SK-N-SH (cell line): ENCODE data around the gene SYNGR2. TPM values are rescaled to one million over a fixed set of nuclear protein-coding genes. Genes with fewer than 3 reads are reported as not detected.
A peak's percentile ranks its signal among the peaks of the same experiment; 100 is the strongest.

Experiments
- CTCF ChIA-PET: fragments of 300-600, 350-600 bp; formaldehyde crosslinking; extraction: SDS; loops from one replicate; lab custom pipeline; 2021; lab: Yijun Ruan, JAX
- POLR2A ChIA-PET: fragments of 350-600 bp; sonication (Branson Sonifier 250); formaldehyde crosslinking; extraction: SDS; loops from one replicate; lab custom pipeline; 2020; ENCODE audit warnings: antibody characterized with exemption, inconsistent platforms; lab: Yijun Ruan, JAX
- DNase-seq: peaks from one replicate; pipeline ENCODE4 v3.0.0; 2012
- H2AFZ ChIP-seq: fragments of 200-600 bp; sonication (generic); 2 replicates; pipeline ENCODE4 v1.8.1; 2016; ENCODE audit warnings: antibody characterized with exemption, mild to moderate bottlenecking, low read depth
- H3F3A ChIP-seq: fragments of 200-600 bp; sonication (generic); replicated peaks from 2 replicates; pipeline ENCODE3; 2016; ENCODE audit warnings: antibody characterized with exemption, mild to moderate bottlenecking; ENCODE audit not compliant: insufficient read depth
- H3K27ac ChIP-seq, 2 experiments: fragments of 200-500 bp in 1 of 2; fragments of 200-600 bp in 1 of 2; sonication (Bioruptor generic) in 1 of 2; sonication (generic), shearing (Covaris generic) in 1 of 2; 2 replicates each; pipeline versions ENCODE4 v1.5.1 to v1.6.1; 2014 to 2016; ENCODE audit warnings: low read depth in 2 of 2, inconsistent platforms in 1 of 2, low read length in 1 of 2, mild to moderate bottlenecking in 1 of 2, mixed read lengths in 1 of 2
- H3K27me3 ChIP-seq: fragments of 200-600 bp; sonication (generic), shearing (Covaris generic); 2 replicates; pipeline ENCODE4 v1.6.1; 2016; ENCODE audit warnings: mixed run types; ENCODE audit not compliant: insufficient read depth
- H3K36me3 ChIP-seq, 2 experiments: fragments of 200-500 bp in 1 of 2; fragments of 200-600 bp in 1 of 2; sonication (Bioruptor generic) in 1 of 2; sonication (generic) in 1 of 2; replicated peaks in 1 of 2; 2 replicates each; pipeline versions ENCODE3 to v1.5.1; 2014 to 2016; ENCODE audit warnings: low read length in 1 of 2, mild to moderate bottlenecking in 1 of 2; ENCODE audit not compliant: insufficient read depth in 2 of 2, control insufficient read depth in 1 of 2
- H3K4me1 ChIP-seq, 2 experiments: fragments of 200-500 bp in 1 of 2; fragments of 200-600 bp in 1 of 2; sonication (Bioruptor generic) in 1 of 2; sonication (generic), shearing (Covaris generic) in 1 of 2; 2 replicates each; pipeline versions ENCODE4 v1.5.1 to v1.6.1; 2014 to 2016; ENCODE audit warnings: low read depth in 1 of 2, low read length in 1 of 2, mixed run types in 1 of 2; ENCODE audit not compliant: insufficient read depth in 2 of 2, control insufficient read depth in 1 of 2
- H3K4me2 ChIP-seq: fragments of 200-600 bp; sonication (generic), shearing (Covaris generic); 2 replicates; pipeline ENCODE4 v1.6.1; 2017; ENCODE audit warnings: mixed run types
- H3K4me3 ChIP-seq, 2 experiments: fragments of 200-500 bp in 1 of 2; fragments of 200-600 bp in 1 of 2; sonication (Bioruptor generic) in 1 of 2; sonication (generic), shearing (Covaris generic) in 1 of 2; 2 replicates each; pipeline versions ENCODE4 v1.5.1 to v1.8.1; 2014 to 2016; ENCODE audit warnings: low read depth in 2 of 2, inconsistent platforms in 1 of 2, low read length in 1 of 2, mild to moderate bottlenecking in 1 of 2, mixed read lengths in 1 of 2, moderate library complexity in 1 of 2
- H3K79me2 ChIP-seq: fragments of 200-600 bp; sonication (generic); 2 replicates; pipeline ENCODE4 v1.8.1; 2017; ENCODE audit warnings: mild to moderate bottlenecking; ENCODE audit not compliant: insufficient read depth
- H3K9ac ChIP-seq: fragments of 200-600 bp; sonication (generic); 2 replicates; pipeline ENCODE4 v1.6.1; 2017; ENCODE audit warnings: mixed run types
- H3K9me2 ChIP-seq: fragments of 200-600 bp; sonication (generic); 2 replicates; pipeline ENCODE4 v1.6.1; 2017; ENCODE audit warnings: mixed run types
- H3K9me3 ChIP-seq: fragments of 200-600 bp; sonication (generic); 2 replicates; pipeline ENCODE4 v1.6.1; 2017; ENCODE audit warnings: mixed run types, mild to moderate bottlenecking, moderate library complexity
- H4K20me1 ChIP-seq: fragments of 200-600 bp; sonication (generic); 2 replicates; pipeline ENCODE4 v1.6.1; 2017; ENCODE audit warnings: mild to moderate bottlenecking, mixed run types; ENCODE audit not compliant: insufficient read depth
- CTCF ChIP-seq: fragments of 200-600 bp; sonication (generic); IDR thresholded peaks from 2 replicates; pipeline ENCODE4 v1.6.1; 2017; ENCODE audit warnings: antibody characterized with exemption, mild to moderate bottlenecking, moderate library complexity
- FOSL2 ChIP-seq: IDR thresholded peaks from 2 replicates; pipeline ENCODE4 v1.4.0; 2012; ENCODE audit warnings: low read depth, mild to moderate bottlenecking, moderate library complexity, borderline replicate concordance
- FOXJ3 ChIP-seq: sonication (generic); formaldehyde crosslinking; IDR thresholded peaks from 2 replicates; pipeline ENCODE4 v1.5.1; 2020; ENCODE audit warnings: mild to moderate bottlenecking, missing genetic modification reagents
- MEF2A ChIP-seq: IDR thresholded peaks from 2 replicates; pipeline ENCODE4 v1.4.0; 2012; ENCODE audit warnings: low read depth, borderline replicate concordance
- PBX3 ChIP-seq: IDR thresholded peaks from 2 replicates; pipeline ENCODE4; 2012
- RAD21 ChIP-seq: IDR thresholded peaks from 2 replicates; pipeline ENCODE4 v1.6.1; 2012; ENCODE audit warnings: mild to moderate bottlenecking, low read length
- RCOR1 ChIP-seq: fragments of 150-350 bp; IDR thresholded peaks from 2 replicates; pipeline ENCODE4 v1.6.1; 2017; ENCODE audit warnings: antibody characterized with exemption, low read length
- TCF12 ChIP-seq: IDR thresholded peaks from 2 replicates; pipeline ENCODE4 v1.4.0; 2012
- TEAD4 ChIP-seq: IDR thresholded peaks from 2 replicates; pipeline ENCODE4 v1.4.0; 2012; ENCODE audit warnings: mild to moderate bottlenecking, borderline replicate concordance; ENCODE audit not compliant: insufficient read depth
- USF1 ChIP-seq: IDR thresholded peaks from 2 replicates; pipeline ENCODE4 v1.4.0; 2012; ENCODE audit warnings: low read depth, borderline replicate concordance
- WGBS: methylation state at CpG from one replicate; pipeline ENCODE4 v1.1.6; 2017; ENCODE audit warnings: low lambda C conversion rate; 5-methylcytosine and 5-hydroxymethylcytosine counted together
- polyA plus RNA-seq, 3 experiments: library from polyadenylated mRNA; depleted of rRNA; stranded (reverse); fragments of >200 nt; gene quantifications; 2 replicates each; pipeline ENCODE4 v1.2.3, GENCODE V29; 2012

Gene SYNGR2
- polyA plus RNA-seq, 1 of the 3 experiments (the other 2 are of a cell fraction): 181 TPM

GRCh38 chr17:78126895-78127238 is 41.5 kb upstream of the SYNGR2 start:
- no peaks in the 10 kb centered on the region for H4K20me1 ChIP-seq
- ChIA-PET CTCF (interaction anchor here (0.9 to 8.0 kb wide), 9 partner anchors 10 to 295 kb away, joined by 3 to 100 read pairs (median 5); no protein-coding TSS in a partner anchor), POLR2A (no interaction called here)
- WGBS: 98% methylated on average over 5 of the region's 6 CpGs
- no peaks in the 10 kb centered on the region for H3K36me3 ChIP-seq
- H3K9ac ChIP-seq: no peak overlapping the region
- no peaks in the 10 kb centered on the region for H3K9me3 ChIP-seq
- no peak overlapping the region; a peak in 1 of 4 replicates for H3K27ac ChIP-seq
- H3K4me3 ChIP-seq: no peak overlapping the region
- DNase-seq: no peak
- TF ChIP-seq PBX3: no peak
- no peak for TF ChIP-seq RCOR1
- TF ChIP-seq FOXJ3 (CRISPR knock-in tag): no peak
- TF ChIP-seq USF1: no peak
- TF ChIP-seq RAD21: no peak
- no peak for TF ChIP-seq TEAD4
- no peak for TF ChIP-seq TCF12
- no peak for TF ChIP-seq CTCF
- peaks cover 3% of the 10 kb centered on the region; the same call in 1 of the 2 replicates for H3K27me3 ChIP-seq
- H3F3A ChIP-seq: no peaks in the 10 kb centered on the region
- peaks cover 4 to 39% of the 10 kb centered on the region in 2 experiments; a peak in 1 of 4 replicates for H3K4me1 ChIP-seq
- H3K79me2 ChIP-seq: no peaks in the 10 kb centered on the region
- H3K9me2 ChIP-seq: no peaks in the 10 kb centered on the region
- H3K4me2 ChIP-seq: no peak overlapping the region
- no peak overlapping the region for H2AFZ ChIP-seq

- Histone ChIP-seq H3K27ac (no peak overlapping the region), H3K9me3 (no peaks in the 10 kb centered on the region), H3K4me2 (peak overlapping the region; percentile 100; the same call in 1 of the 2 replicates), H3K4me1 (peaks cover 4 to 39% of the 10 kb centered on the region in 2 experiments; a peak in 1 of 4 replicates), H3K4me3 (peak overlapping the region in 1 of 2 experiments; percentile 74; a peak in 2 of 4 replicates), H3K36me3 (no peaks in the 10 kb centered on the region), H2AFZ (no peak overlapping the region), H3K27me3 (peaks cover 3% of the 10 kb centered on the region), H3K79me2 (no peaks in the 10 kb centered on the region), H3F3A (no peaks in the 10 kb centered on the region), H3K9ac (no peak overlapping the region), H3K9me2 (no peaks in the 10 kb centered on the region), H4K20me1 (no peaks in the 10 kb centered on the region)
- WGBS: 91% methylated on average over 25 of the region's 25 CpGs
- peak; percentile 58 for DNase-seq
- CTCF ChIA-PET: interaction anchor here (0.9 to 8.0 kb wide), 12 partner anchors 9 to 294 kb away, joined by 3 to 100 read pairs (median 5); no protein-coding TSS in a partner anchor
- no peak for TF ChIP-seq FOSL2
- TF ChIP-seq MEF2A: no peak
- POLR2A ChIA-PET: interaction anchor here (0.5 kb wide), 1 partner anchor 71 kb away, joined by 5 read pairs; no protein-coding TSS in a partner anchor
Observed at GRCh38 chr17:78127239-78127887, 41.0 kb upstream of the SYNGR2 start.
